BE2C (cell line): Measurements from ENCODE around the gene IFT81.
"Not testable (repeated sequence)": the region's sequence is repeated elsewhere in the genome, so short reads cannot be mapped to it uniquely, and the experiment has no call there.

Experiments
- DNase-seq: peaks from one replicate; pipeline ENCODE4 v3.0.0-alpha.2; 2020
- H3K27me3 ChIP-seq: fragments of 250-450 bp; sonication (Bioruptor Pico); 2 replicates; pipeline ENCODE4 v1.5.1; 2020; ENCODE audit warnings: mild to moderate bottlenecking
- H3K36me3 ChIP-seq: fragments of 250-450 bp; sonication (Bioruptor Pico); 2 replicates; pipeline ENCODE4 v1.5.1; 2020; ENCODE audit warnings: mild to moderate bottlenecking
- H3K4me1 ChIP-seq: fragments of 250-450 bp; sonication (Bioruptor Pico); 2 replicates; pipeline ENCODE4 v1.5.1; 2020
- H3K4me3 ChIP-seq: 2 replicates; pipeline ENCODE4 v1.5.1; 2011; ENCODE audit warnings: low read depth, low read length
- H3K9me3 ChIP-seq: fragments of 250-450 bp; sonication (Bioruptor Pico); 2 replicates; pipeline ENCODE4 v1.5.1; 2020
- CTCF ChIP-seq: IDR thresholded peaks from 2 replicates; pipeline ENCODE4 v1.5.1; 2012; ENCODE audit warnings: mild to moderate bottlenecking, low read depth, low read length

Gene IFT81

GRCh38 chr12:110199339-110200123 lies 75.4 kb downstream of the IFT81 start:
- Histone ChIP-seq H3K27me3 (no peaks in the 10 kb centered on the region), H3K4me1 (peaks cover 4% of the 10 kb centered on the region; the same call in 1 of the 2 replicates), H3K9me3 (no peaks in the 10 kb centered on the region), H3K4me3 (no peak overlapping the region), H3K36me3 (peaks cover 5% of the 10 kb centered on the region)
- TF ChIP-seq CTCF = no peak
- peak; percentile 16 for DNase-seq

- TF ChIP-seq CTCF = no peak
- no peaks in the 10 kb centered on the region for H3K27me3 ChIP-seq
- peaks cover 4% of the 10 kb centered on the region; the same call in 1 of the 2 replicates for H3K4me1 ChIP-seq
- H3K4me3 ChIP-seq = no peak overlapping the region
- H3K36me3 ChIP-seq = peaks cover 10% of the 10 kb centered on the region
- H3K9me3 ChIP-seq = no peaks in the 10 kb centered on the region
- DNase-seq = no peak
Measured at GRCh38 chr12:110200124-110200417, 75.9 kb downstream of the IFT81 start.

- peaks cover 11% of the 10 kb centered on the region for H3K36me3 ChIP-seq
- no peak for DNase-seq
- H3K9me3 ChIP-seq = no peaks in the 10 kb centered on the region
- H3K27me3 ChIP-seq = no peaks in the 10 kb centered on the region
- TF ChIP-seq CTCF = no peak
- H3K4me3 ChIP-seq = no peak overlapping the region
- H3K4me1 ChIP-seq = peaks cover 4% of the 10 kb centered on the region; the same call in 1 of the 2 replicates
Measured at GRCh38 chr12:110201995-110202394, 77.8 kb downstream of the IFT81 start.

GRCh38 chr12:110203546-110203945 lies 79.4 kb downstream of the IFT81 start:
- no peak for TF ChIP-seq CTCF
- Histone ChIP-seq H3K36me3 (peaks cover 8% of the 10 kb centered on the region; the same call in 1 of the 2 replicates), H3K27me3 (no peaks in the 10 kb centered on the region), H3K4me1 (peaks cover 4% of the 10 kb centered on the region; the same call in 1 of the 2 replicates), H3K4me3 (no peak overlapping the region), H3K9me3 (no peaks in the 10 kb centered on the region)
- no peak for DNase-seq

- H3K27me3 ChIP-seq = no peaks in the 10 kb centered on the region
- DNase-seq = no peak
- no peaks in the 10 kb centered on the region for H3K4me1 ChIP-seq
- no peak overlapping the region for H3K4me3 ChIP-seq
- no peak for TF ChIP-seq CTCF
- H3K36me3 ChIP-seq = peaks cover 8% of the 10 kb centered on the region; the same call in 1 of the 2 replicates
- H3K9me3 ChIP-seq = no peaks in the 10 kb centered on the region
Measured at GRCh38 chr12:110205931-110206330, 81.8 kb downstream of the IFT81 start.

GRCh38 chr12:110211639-110212536 lies 87.7 kb downstream of the IFT81 start:
- not testable (repeated sequence) for H3K27me3 ChIP-seq, H3K9me3 ChIP-seq, H3K4me3 ChIP-seq, H3K4me1 ChIP-seq, DNase-seq, H3K36me3 ChIP-seq
